SK-N-SH (cell line): ENCODE data around the gene GPT2.

Experiments used
- CTCF ChIP-seq: fragments of 200-600 bp; sonication (generic); IDR thresholded peaks from 2 replicates; pipeline ENCODE4 v1.6.1; 2017; ENCODE audit warnings: antibody characterized with exemption, mild to moderate bottlenecking, moderate library complexity
- ELF1 ChIP-seq: IDR thresholded peaks from 2 replicates; pipeline ENCODE4 v1.4.0; 2012
- EP300 ChIP-seq, 2 experiments: IDR thresholded peaks; 2 replicates each; pipeline versions ENCODE4 v1.4.0 to v1.6.1; 2012; ENCODE audit warnings: borderline replicate concordance in 1 of 2, low read depth in 1 of 2, low read length in 1 of 2
- FOSL2 ChIP-seq: IDR thresholded peaks from 2 replicates; pipeline ENCODE4 v1.4.0; 2012; ENCODE audit warnings: low read depth, mild to moderate bottlenecking, moderate library complexity, borderline replicate concordance
- FOXJ3 ChIP-seq: sonication (generic); formaldehyde crosslinking; IDR thresholded peaks from 2 replicates; pipeline ENCODE4 v1.5.1; 2020; ENCODE audit warnings: mild to moderate bottlenecking, missing genetic modification reagents
- FOXM1 ChIP-seq: IDR thresholded peaks from 2 replicates; pipeline ENCODE4 v1.4.0; 2012; ENCODE audit warnings: low read depth, mild to moderate bottlenecking
- GABPA ChIP-seq: IDR thresholded peaks from 2 replicates; pipeline ENCODE4 v1.4.0; 2012; ENCODE audit warnings: low read depth, mild to moderate bottlenecking
- JUND ChIP-seq: IDR thresholded peaks from 2 replicates; pipeline ENCODE4 v1.4.0; 2012
- MAX ChIP-seq: IDR thresholded peaks from 2 replicates; pipeline ENCODE4 v1.4.0; 2012; ENCODE audit warnings: low read depth
- PBX3 ChIP-seq: IDR thresholded peaks from 2 replicates; pipeline ENCODE4; 2012
- POLR2AphosphoS5 ChIP-seq: IDR thresholded peaks from 2 replicates; pipeline ENCODE4 v1.6.1; 2012; ENCODE audit warnings: low read depth, low read length
- RAD21 ChIP-seq: IDR thresholded peaks from 2 replicates; pipeline ENCODE4 v1.6.1; 2012; ENCODE audit warnings: mild to moderate bottlenecking, low read length
- RCOR1 ChIP-seq: fragments of 150-350 bp; IDR thresholded peaks from 2 replicates; pipeline ENCODE4 v1.6.1; 2017; ENCODE audit warnings: antibody characterized with exemption, low read length
- TAF1 ChIP-seq: IDR thresholded peaks from 2 replicates; pipeline ENCODE4 v1.6.1; 2012; ENCODE audit warnings: low read depth, mild to moderate bottlenecking, low read length, moderate library complexity, borderline replicate concordance

- TF ChIP-seq CTCF (no peak), FOXM1 (no peak), JUND (no peak), GABPA (no peak), ELF1 (no peak), POLR2AphosphoS5 (no peak), FOXJ3 (CRISPR knock-in tag) (no peak), EP300 (IDR thresholded peaks at IDR 0.05; ENCODE audit: borderline replicate concordance in 1 of 2, low read depth in 1 of 2, low read length in 1 of 2) (no peak), MAX (no peak), PBX3 (no peak), FOSL2 (no peak), TAF1 (no peak), RAD21 (no peak), RCOR1 (no peak)
Measured at GRCh38 chr16:46930861-46931260, 46.7 kb downstream of the GPT2 start.
